ENCODE results near the gene KCNQ4. TPM values are rescaled to one million over a fixed set of nuclear protein-coding genes. Genes with fewer than 3 reads are reported as not detected.
A peak's percentile ranks its signal among the peaks of the same experiment; 100 is the strongest.

Gene KCNQ4
- total RNA-seq, 1 donor from 2014 or later: not detected

DNA sequence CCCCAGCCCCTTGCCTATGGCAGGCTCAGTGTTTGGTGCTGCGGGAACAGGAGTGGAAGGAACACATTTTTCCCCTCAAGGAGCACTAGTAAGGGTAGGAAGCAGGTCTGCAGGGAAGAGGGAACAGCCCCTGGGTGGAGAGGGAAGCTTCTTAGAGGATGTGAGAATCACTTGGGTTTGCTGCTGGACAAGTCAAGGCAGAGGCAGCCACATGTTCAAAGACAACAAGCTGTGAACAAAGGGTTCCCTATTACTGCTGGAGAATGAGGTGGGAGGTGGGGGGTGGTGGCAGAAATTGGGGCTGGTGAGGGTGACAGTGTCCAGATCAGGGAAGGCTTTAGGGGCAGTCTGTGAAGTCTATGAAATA lies 103.4 kb downstream of the KCNQ4 start:
- Histone ChIP-seq H3K27ac (no peak overlapping the region), H3K4me3 (no peak overlapping the region), H3K27me3 (peaks cover 20% of the 10 kb centered on the region), H2AFZ (replicated peaks) (peak overlapping the region; percentile 68), H3K9ac (no peak overlapping the region), H3K4me1 (no peaks in the 10 kb centered on the region), H4K20me1 (ENCODE audit: low read depth) (no peaks in the 10 kb centered on the region), H3K9me3 (ENCODE audit: low read depth) (no peaks in the 10 kb centered on the region), H3K36me3 (no peaks in the 10 kb centered on the region), H3K79me2 (ENCODE audit: low read depth) (no peaks in the 10 kb centered on the region), H3K4me2 (no peak overlapping the region), H3F3A (ENCODE audit: low read depth) (no peaks in the 10 kb centered on the region)
- no peak for TF ChIP-seq EZH2 (IDR thresholded peaks at IDR 0.05)
- no peak for TF ChIP-seq EZH2phosphoT487 (IDR thresholded peaks at IDR 0.05)
- TF ChIP-seq, protein P1, sequence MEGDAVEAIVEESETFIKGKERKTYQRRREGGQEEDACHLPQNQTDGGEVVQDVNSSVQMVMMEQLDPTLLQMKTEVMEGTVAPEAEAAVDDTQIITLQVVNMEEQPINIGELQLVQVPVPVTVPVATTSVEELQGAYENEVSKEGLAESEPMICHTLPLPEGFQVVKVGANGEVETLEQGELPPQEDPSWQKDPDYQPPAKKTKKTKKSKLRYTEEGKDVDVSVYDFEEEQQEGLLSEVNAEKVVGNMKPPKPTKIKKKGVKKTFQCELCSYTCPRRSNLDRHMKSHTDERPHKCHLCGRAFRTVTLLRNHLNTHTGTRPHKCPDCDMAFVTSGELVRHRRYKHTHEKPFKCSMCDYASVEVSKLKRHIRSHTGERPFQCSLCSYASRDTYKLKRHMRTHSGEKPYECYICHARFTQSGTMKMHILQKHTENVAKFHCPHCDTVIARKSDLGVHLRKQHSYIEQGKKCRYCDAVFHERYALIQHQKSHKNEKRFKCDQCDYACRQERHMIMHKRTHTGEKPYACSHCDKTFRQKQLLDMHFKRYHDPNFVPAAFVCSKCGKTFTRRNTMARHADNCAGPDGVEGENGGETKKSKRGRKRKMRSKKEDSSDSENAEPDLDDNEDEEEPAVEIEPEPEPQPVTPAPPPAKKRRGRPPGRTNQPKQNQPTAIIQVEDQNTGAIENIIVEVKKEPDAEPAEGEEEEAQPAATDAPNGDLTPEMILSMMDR (IDR thresholded peaks at IDR 0.05): no peak
- Mint-ChIP-seq H3K9me3 (peaks cover 2% of the 10 kb centered on the region), H3K27ac (no peak overlapping the region), H3K4me1 (no peaks in the 10 kb centered on the region), H3K36me3 (no peaks in the 10 kb centered on the region), H3K4me3 (no peak overlapping the region), H3K27me3 (ENCODE audit: insufficient read depth, low read depth) (peaks cover 13% of the 10 kb centered on the region)
- DNase-seq (ENCODE audit: low spot score): no peak

DNA sequence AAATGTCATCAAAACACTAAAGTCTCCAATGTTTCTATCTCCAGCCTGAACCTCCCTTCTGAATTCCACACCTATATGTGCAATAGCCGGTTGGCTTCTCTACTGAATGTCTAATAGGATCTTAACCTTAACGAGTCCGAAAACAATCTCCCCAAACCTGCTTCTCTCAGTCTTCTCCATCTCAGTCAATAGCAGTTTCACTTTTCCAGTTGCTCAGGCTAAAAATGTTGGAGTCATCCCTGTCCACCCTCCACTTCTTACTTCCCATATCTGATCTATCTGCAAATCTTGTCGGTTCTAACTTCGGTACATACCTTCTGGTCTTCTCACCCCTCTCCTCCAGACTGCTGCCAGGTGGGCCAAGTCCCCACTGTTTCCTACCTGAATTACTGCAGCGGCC lies 104.1 kb downstream of the KCNQ4 start:
- no peak overlapping the region for H3K27ac ChIP-seq
- no peaks in the 10 kb centered on the region for H3K79me2 ChIP-seq (ENCODE audit: low read depth)
- TF ChIP-seq EZH2phosphoT487 (IDR thresholded peaks at IDR 0.05): no peak
- TF ChIP-seq, protein P1 (IDR thresholded peaks at IDR 0.05): no peak
- TF ChIP-seq EZH2 (IDR thresholded peaks at IDR 0.05): no peak
- no peaks in the 10 kb centered on the region for H4K20me1 ChIP-seq (ENCODE audit: low read depth)
- H3F3A ChIP-seq (ENCODE audit: low read depth): no peaks in the 10 kb centered on the region
- Mint-ChIP-seq H3K27me3 (ENCODE audit: insufficient read depth, low read depth) (peaks cover 13% of the 10 kb centered on the region), H3K9me3 (peaks cover 5% of the 10 kb centered on the region), H3K36me3 (no peaks in the 10 kb centered on the region), H3K4me1 (no peaks in the 10 kb centered on the region), H3K27ac (no peak overlapping the region), H3K4me3 (no peak overlapping the region)
- no peak overlapping the region for H3K4me3 ChIP-seq
- H3K9me3 ChIP-seq (ENCODE audit: low read depth): no peaks in the 10 kb centered on the region
- H2AFZ ChIP-seq (replicated peaks): no peak overlapping the region
- no peak for DNase-seq (ENCODE audit: low spot score)
- no peaks in the 10 kb centered on the region for H3K36me3 ChIP-seq
- peaks cover 20% of the 10 kb centered on the region for H3K27me3 ChIP-seq
- no peak overlapping the region for H3K9ac ChIP-seq
- no peak overlapping the region for H3K4me2 ChIP-seq
- no peaks in the 10 kb centered on the region for H3K4me1 ChIP-seq

MicroRNAs encoded within 50 kb of the gene (microRNA counts, 767-probe panel; counts per million panel counts)
- microRNA hsa-miR-30c-5p (4,895 counts per million, percentile 91 among the panel's probes with 10 or more counts), microRNA hsa-miR-30e-5p (460 counts per million, percentile 90 among the panel's probes with 10 or more counts)

Small RNA genes within 50 kb of the gene (microRNA-seq; reads per million reads assigned to microRNA genes)
- gene MIR30C1: 24.3 reads per million, percentile 56 among the genes with 10 or more reads in this experiment
- 1,891 reads per million, percentile 96 among the genes with 10 or more reads in this experiment for gene MIR30E

Small RNA genes within 50 kb of the gene (small RNA-seq; reads per million reads assigned to genes)
- 0.89 reads per million, percentile 75 among the genes with 10 or more reads in this experiment for gene MIR30C1
- gene MIR30E: 60.7 reads per million, percentile 98 among the genes with 10 or more reads in this experiment
- gene RN7SL326P: not detected

Other genes with a start within 250 kb of the KCNQ4 start
- gene RIMS3, start 118.1 kb upstream of the KCNQ4 start, total RNA-seq (ENCODE audit: low replicate concordance): 17.2 and 27.1 TPM in 2 replicates
- gene NFYC, start 92.1 kb upstream of the KCNQ4 start, total RNA-seq (ENCODE audit: low replicate concordance): 38.0 and 61.3 TPM in 2 replicates
- gene CITED4, start 78.6 kb downstream of the KCNQ4 start, total RNA-seq (ENCODE audit: low replicate concordance): 0.77 and 12.8 TPM in 2 replicates
- 73.8 and 77.6 TPM in 2 replicates for gene CTPS1, start 195.9 kb downstream of the KCNQ4 start, total RNA-seq (ENCODE audit: low replicate concordance)
- 0.19 TPM in 1 of 2 replicates, not detected in the other for gene SLFNL1, start 237.9 kb downstream of the KCNQ4 start, total RNA-seq (ENCODE audit: low replicate concordance)

All from neural progenitor cell (in vitro differentiated cells).